HepG2 (cell line): ENCODE data around the gene XPR1. TPM values are rescaled to one million over a fixed set of nuclear protein-coding genes. Genes with fewer than 3 reads are reported as not detected.
"Not testable (repeated sequence)": the region's sequence is repeated elsewhere in the genome, so short reads cannot be mapped to it uniquely, and the experiment has no call there.

Source experiments
- ATAC-seq: fragments of 200-7000 bp; cut with Tn5 transposase; 3 replicates; pipeline ENCODE4 v1.9.1; 2020; ENCODE audit warnings: mild to moderate bottlenecking, moderate library complexity
- BruUV-seq: library from RNA; stranded (reverse); fragments of 400-500 nt; replicated peaks from 2 replicates; lab custom pipeline; 2021; lab: Mats Ljungman, UMichigan
- CTCF ChIA-PET: fragments of 300-600 bp; formaldehyde crosslinking; extraction: SDS; loops from one replicate; lab custom pipeline; 2021; ENCODE audit warnings: low total read pairs, inconsistent platforms, low intra/inter-chr PET ratio; lab: Yijun Ruan, JAX
- POLR2A ChIA-PET: fragments of 350-600 bp; sonication (Branson Sonifier 250); formaldehyde crosslinking; loops from one replicate; lab custom pipeline; 2020; ENCODE audit warnings: antibody characterized with exemption, inconsistent platforms; lab: Yijun Ruan, JAX
- DNase-seq: peaks from one replicate; pipeline ENCODE4 v3.0.0-alpha.2; 2015; ENCODE audit warnings: low spot score
- FAIRE-seq: peaks from 3 replicates; lab custom pipeline; 2011; peaks lifted over from hg19 to GRCh38; lab: Jason Lieb, UNC
- H2AFZ ChIP-seq: one replicate; pipeline ENCODE4 v1.6.1; 2011; ENCODE audit warnings: low read length, inconsistent platforms
- H3K27ac ChIP-seq: fragments of 300-600 bp; 3 replicates; pipeline ENCODE4 v1.8.0; 2011; ENCODE audit warnings: mixed run types, mild to moderate bottlenecking, mixed read lengths, low read length, inconsistent platforms; ENCODE audit not compliant: insufficient read depth; ENCODE audit errors: extremely low read length
- H3K27me3 ChIP-seq, 2 experiments: fragments of 200-600 bp in 1 of 2; 2 replicates in 1 of 2; 3 replicates in 1 of 2; pipeline versions ENCODE4 v1.6.0 to v1.8.0; 2011; ENCODE audit warnings: low read length in 2 of 2, mild to moderate bottlenecking in 2 of 2, moderate library complexity in 2 of 2, inconsistent platforms in 1 of 2; ENCODE audit not compliant: insufficient read depth in 2 of 2, control insufficient read depth in 1 of 2
- H3K36me3 ChIP-seq, 2 experiments: fragments of 200-600 bp in 1 of 2; replicated peaks in 1 of 2; 2 replicates in 1 of 2; 3 replicates in 1 of 2; pipeline versions ENCODE4 v1.5.1 to v1.8.0; 2011; ENCODE audit warnings: low read length in 2 of 2, inconsistent platforms in 1 of 2; ENCODE audit not compliant: insufficient read depth in 2 of 2, control insufficient read depth in 1 of 2
- H3K4me1 ChIP-seq: 2 replicates; pipeline ENCODE4 v1.5.1; 2012; ENCODE audit warnings: low read length, inconsistent platforms; ENCODE audit not compliant: insufficient read depth
- H3K4me2 ChIP-seq: 2 replicates; pipeline ENCODE4 v1.6.0; 2011; ENCODE audit warnings: low read depth, low read length, inconsistent platforms
- H3K4me3 ChIP-seq, 3 experiments: fragments of 200-600 bp in 1 of 3; sonication (generic), shearing (Covaris generic) in 1 of 3; replicated peaks in 1 of 3; 2 replicates each; pipeline ENCODE4 v1.5.1; 2011 to 2016; ENCODE audit warnings: low read length in 3 of 3, inconsistent platforms in 2 of 3, low read depth in 2 of 3, mild to moderate bottlenecking in 2 of 3, control low read depth in 1 of 3, mixed read lengths in 1 of 3; ENCODE audit not compliant: insufficient read depth in 1 of 3
- H3K79me2 ChIP-seq: one replicate; pipeline ENCODE4 v1.6.1; 2011; ENCODE audit warnings: low read length, inconsistent platforms; ENCODE audit not compliant: insufficient read depth
- H3K9ac ChIP-seq: 2 replicates; pipeline ENCODE4 v1.6.0; 2011; ENCODE audit warnings: mild to moderate bottlenecking, low read depth, low read length, inconsistent platforms; ENCODE audit not compliant: insufficient read depth
- H3K9me3 ChIP-seq: 2 replicates; pipeline ENCODE4 v1.5.1; 2012; ENCODE audit warnings: mild to moderate bottlenecking, low read length
- H4K20me1 ChIP-seq: 2 replicates; pipeline ENCODE4 v1.6.0; 2011; ENCODE audit warnings: inconsistent platforms, mild to moderate bottlenecking, low read length, moderate library complexity; ENCODE audit not compliant: insufficient read depth
- AHR ChIP-seq: IDR thresholded peaks from 2 replicates; pipeline ENCODE4 v1.6.1; 2018; ENCODE audit warnings: missing genetic modification reagents, missing compliant biosample characterization
- ATAD3A ChIP-seq: sonication (generic); formaldehyde crosslinking; IDR thresholded peaks from 2 replicates; pipeline ENCODE4 v1.4.0; 2020; ENCODE audit warnings: missing genetic modification reagents
- CEBPZ ChIP-seq: IDR thresholded peaks from 2 replicates; pipeline ENCODE4 v1.6.1; 2012; ENCODE audit warnings: low read length, improper control_type of control experiment
- GABPA ChIP-seq, 2 experiments: IDR thresholded peaks; 2 replicates each; pipeline ENCODE4 v1.6.1; 2011 to 2016; ENCODE audit warnings: low read depth in 2 of 2, low read length in 1 of 2, missing biosample characterization in 1 of 2, missing genetic modification characterization in 1 of 2
- GABPB1 ChIP-seq: IDR thresholded peaks from 2 replicates; pipeline ENCODE4 v1.6.1; 2016; ENCODE audit warnings: mild to moderate bottlenecking, missing genetic modification reagents, moderate library complexity, missing compliant biosample characterization
- PHF21A ChIP-seq: sonication (generic); formaldehyde crosslinking; IDR thresholded peaks from 2 replicates; pipeline ENCODE4 v1.5.0; 2020; ENCODE audit warnings: mild to moderate bottlenecking, missing genetic modification reagents
- SAFB2 ChIP-seq: sonication (generic); formaldehyde crosslinking; IDR thresholded peaks from 2 replicates; pipeline ENCODE4 v1.5.1; 2020; ENCODE audit warnings: missing genetic modification reagents, low read depth, mild to moderate bottlenecking, borderline replicate concordance
- SMARCC2 ChIP-seq: fragments of 450-650 bp; IDR thresholded peaks from 2 replicates; pipeline ENCODE4 v1.6.1; 2017; ENCODE audit warnings: antibody characterized with exemption, mild to moderate bottlenecking
- SPEN ChIP-seq: sonication (generic); formaldehyde crosslinking; IDR thresholded peaks from 2 replicates; pipeline ENCODE4 v1.5.1; 2020; ENCODE audit warnings: low read depth, mild to moderate bottlenecking, missing genetic modification reagents
- ZFP91 ChIP-seq: sonication (generic); formaldehyde crosslinking; IDR thresholded peaks from 2 replicates; pipeline ENCODE4 v1.9.0; 2022; ENCODE audit warnings: missing genetic modification reagents, mild to moderate bottlenecking, borderline replicate concordance
- ZNF770 ChIP-seq: sonication (generic); formaldehyde crosslinking; IDR thresholded peaks from 2 replicates; pipeline ENCODE4 v1.5.0; 2020; ENCODE audit warnings: mild to moderate bottlenecking, missing genetic modification reagents
- ZSCAN30 ChIP-seq: sonication (generic); formaldehyde crosslinking; IDR thresholded peaks from 2 replicates; pipeline ENCODE4 v1.5.0; 2020; ENCODE audit warnings: mild to moderate bottlenecking, missing genetic modification reagents
- WGBS: methylation state at CpG from one replicate; pipeline ENCODE4 v1.1.6; 2017; ENCODE audit warnings: low lambda C conversion rate; 5-methylcytosine and 5-hydroxymethylcytosine counted together
- in situ Hi-C: cut with HindIII; loops from 2 replicates; pipeline ENCODE4 v1.10.0; 2017; ENCODE audit warnings: low pct_unique_long_range_greater_than_20kb; ENCODE audit not compliant: extremely low pct_ligation_motif_present
- intact Hi-C: fragments of 100-400 bp; cut with micrococcal nuclease; formaldehyde crosslinking; loops from one replicate; pipeline ENCODE4 v1.10.0; 2022; ENCODE audit not compliant: unreplicated experiment
- polyA plus RNA-seq, 8 experiments: library from polyadenylated mRNA; depleted of rRNA in 3 of 8; stranded (reverse) in 7 of 8; unstranded in 1 of 8; fragments of >200 nt; fragmentation: Illumina TruSeq in 4 of 8; extraction: Trizol in 4 of 8; gene quantifications; 2 replicates each; pipeline versions ENCODE4 v1.2.1 to v1.2.3, GENCODE V29; 2011 to 2016; ENCODE audit warnings: low read depth in 4 of 8, missing spikeins in 1 of 8, mixed read lengths in 1 of 8; ENCODE audit not compliant: insufficient read depth in 1 of 8
- total RNA-seq, 5 experiments: library from RNA; depleted of rRNA; stranded (reverse); fragments of >200 nt; fragmentation: Illumina TruSeq; extraction: Trizol; gene quantifications; 2 replicates each; pipeline ENCODE4 v1.2.3, GENCODE V29; 2016; ENCODE audit warnings: low read depth in 1 of 5

Gene XPR1
- total and polyA plus RNA-seq, 2 of the 13 experiments (the other 11 are each of a cell fraction or from before 2014, with no cell fraction given) = 22.3 to 23.6 TPM

- TF ChIP-seq ZNF770 (no peak), ZSCAN30 (CRISPR knock-in tag) (no peak), SAFB2 (CRISPR knock-in tag) (no peak), GABPA (IDR thresholded peaks at IDR 0.05; ENCODE audit: low read depth, low read length) (no peak), GABPA (CRISPR knock-in tag; IDR thresholded peaks at IDR 0.05; ENCODE audit: low read depth) (no peak), ZFP91 (no peak), GABPB1 (CRISPR knock-in tag) (no peak), ATAD3A (CRISPR knock-in tag) (no peak), CEBPZ (no peak), SMARCC2 (no peak), PHF21A (CRISPR knock-in tag) (no peak), AHR (CRISPR knock-in tag) (no peak), SPEN (CRISPR knock-in tag) (no peak)
- ChIA-PET POLR2A (no interaction called here), CTCF (no interaction called here)
- DNase-seq (no peak), ATAC-seq (no peak), FAIRE-seq (no peak)
- Histone ChIP-seq H3K79me2 (peaks cover 2% of the 10 kb centered on the region), H3K27me3 (no peaks in the 10 kb centered on the region), H2AFZ (no peak overlapping the region), H3K36me3 (no peaks in the 10 kb centered on the region; a peak in 2 of 5 replicates), H3K27ac (no peak overlapping the region), H4K20me1 (no peaks in the 10 kb centered on the region), H3K4me1 (no peaks in the 10 kb centered on the region), H3K9me3 (no peaks in the 10 kb centered on the region), H3K4me2 (no peak overlapping the region), H3K9ac (no peak overlapping the region), H3K4me3 (no peak overlapping the region)
- BruUV-seq = no TSS peak
- 96% methylated on average over 7 of the region's 7 CpGs for WGBS
- intact Hi-C loops = no loop called here
- in situ Hi-C loops = no loop called here
Observed at GRCh38 chr1:180644526-180645192, 12.8 kb downstream of the XPR1 start.

GRCh38 chr1:180645261-180645660 lies 13.4 kb downstream of the XPR1 start:
- H3K9ac ChIP-seq, H3K36me3 ChIP-seq, H3K79me2 ChIP-seq, H3K9me3 ChIP-seq, H2AFZ ChIP-seq, POLR2A ChIA-PET, H4K20me1 ChIP-seq, H3K27ac ChIP-seq, H3K4me3 ChIP-seq, FAIRE-seq, ATAC-seq, intact Hi-C loops, DNase-seq, in situ Hi-C loops, CTCF ChIA-PET, H3K4me2 ChIP-seq, H3K27me3 ChIP-seq, H3K4me1 ChIP-seq, BruUV-seq: not testable (repeated sequence)
- WGBS = 93% methylated on average over 5 of the region's 5 CpGs
